NCI-H146 (cell line): ENCODE results near the gene KCND2.
"Not testable (repeated sequence)": the region's sequence is repeated elsewhere in the genome, so short reads cannot be mapped to it uniquely, and the experiment has no call there.

ENCODE experiments used
- DNase-seq: peaks from one replicate; lab custom pipeline; 2025; lab: John Stamatoyannopoulos, UW

The KCND2 gene

GRCh38 chr7:120587243-120587642 is 314.3 kb downstream of the KCND2 start:
- DNase-seq, result no peak

- no peak for DNase-seq
Measured at GRCh38 chr7:120588416-120588815, 315.4 kb downstream of the KCND2 start.

- no peak for DNase-seq
Measured at GRCh38 chr7:120588862-120589261, 315.9 kb downstream of the KCND2 start.

- no peak for DNase-seq
Measured at GRCh38 chr7:120600607-120601006, 327.6 kb downstream of the KCND2 start.

GRCh38 chr7:120603366-120603765 is 330.4 kb downstream of the KCND2 start:
- no peak for DNase-seq

GRCh38 chr7:120609136-120609753 is 336.3 kb downstream of the KCND2 start:
- DNase-seq, result no peak

GRCh38 chr7:120611975-120612374 is 339.0 kb downstream of the KCND2 start:
- no peak for DNase-seq

- DNase-seq, result no peak
Measured at GRCh38 chr7:120615703-120616102, 342.7 kb downstream of the KCND2 start.

GRCh38 chr7:120617275-120617674 is 344.3 kb downstream of the KCND2 start:
- no peak for DNase-seq

GRCh38 chr7:120628251-120628650 is 355.3 kb downstream of the KCND2 start:
- DNase-seq, result no peak

- no peak for DNase-seq
Measured at GRCh38 chr7:120639884-120640283, 366.9 kb downstream of the KCND2 start.

- no peak for DNase-seq
Measured at GRCh38 chr7:120645966-120646365, 373.0 kb downstream of the KCND2 start.

- no peak for DNase-seq
Measured at GRCh38 chr7:120654241-120654640, 381.3 kb downstream of the KCND2 start.

- no peak for DNase-seq
Measured at GRCh38 chr7:120658516-120658915, 385.5 kb downstream of the KCND2 start.

GRCh38 chr7:120662291-120662690 is 389.3 kb downstream of the KCND2 start:
- DNase-seq, result no peak

GRCh38 chr7:120665068-120665467 is 392.1 kb downstream of the KCND2 start:
- no peak for DNase-seq

- no peak for DNase-seq
Measured at GRCh38 chr7:120675076-120675475, 402.1 kb downstream of the KCND2 start.

GRCh38 chr7:120677535-120677934 is 404.6 kb downstream of the KCND2 start:
- DNase-seq, result no peak

GRCh38 chr7:120680985-120681384 is 408.0 kb downstream of the KCND2 start:
- no peak for DNase-seq

- DNase-seq, result no peak
Measured at GRCh38 chr7:120684463-120684862, 411.5 kb downstream of the KCND2 start.

GRCh38 chr7:120691915-120692314 is 418.9 kb downstream of the KCND2 start:
- no peak for DNase-seq

- no peak for DNase-seq
Measured at GRCh38 chr7:120695848-120696247, 422.9 kb downstream of the KCND2 start.

- DNase-seq, result no peak
Measured at GRCh38 chr7:120700796-120701195, 427.8 kb downstream of the KCND2 start.

- DNase-seq, result not testable (repeated sequence)
Measured at GRCh38 chr7:120702408-120702807, 429.4 kb downstream of the KCND2 start.
